SU-DHL-6 (cell line): ENCODE data around the gene VAV3.

Experiments used
- CTCF ChIP-seq: fragments of 200-600 bp; sonication (generic); IDR thresholded peaks from one replicate; pipeline ENCODE4 v1.5.1; 2017; ENCODE audit warnings: antibody characterized with exemption, mild to moderate bottlenecking, low read length, moderate library complexity; ENCODE audit not compliant: insufficient read depth, poor library complexity, severe bottlenecking
- EZH2phosphoT487 ChIP-seq: fragments of 200-600 bp; sonication (generic), shearing (Covaris generic); conservative IDR thresholded peaks from 2 replicates; pipeline ENCODE4 v1.6.1; 2018; ENCODE audit warnings: mild to moderate bottlenecking, antibody characterized with exemption, low read length, moderate library complexity, mixed read lengths

DNA sequence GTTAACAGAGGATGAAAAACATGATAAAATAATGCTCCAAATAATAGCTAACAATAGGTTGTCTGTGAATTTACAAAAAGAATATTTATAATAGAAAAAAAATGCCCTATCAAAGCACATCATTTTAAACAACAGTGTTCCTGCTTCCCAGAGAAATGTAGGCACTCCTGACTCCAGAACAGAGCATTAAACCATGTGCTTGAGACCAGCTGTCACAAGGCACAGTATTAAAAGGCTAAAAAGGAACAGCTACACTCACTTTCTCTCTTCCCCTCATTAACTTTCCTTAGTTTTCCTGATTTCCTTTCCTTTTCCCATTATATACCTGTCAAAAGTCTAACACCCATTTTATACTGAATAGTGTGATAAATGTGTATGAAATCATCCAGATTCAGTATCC lies 10.9 kb downstream of the VAV3 start:
- TF ChIP-seq CTCF (no peak), EZH2phosphoT487 (no peak)
